Islet of Langerhans (tissue), 1 donor: ENCODE measurements around the gene GALNT11.
"Not testable (repeated sequence)": the region's sequence is repeated elsewhere in the genome, so short reads cannot be mapped to it uniquely, and the experiment has no call there.

Experiments
- FAIRE-seq: peaks from one replicate; lab custom pipeline; 2011; peaks lifted over from hg19 to GRCh38; lab: Jason Lieb, UNC

GALNT11 gene

GRCh38 chr7:152025077-152025936 lies at the start of gene GALNT11:
TSS of gene GALNT11 (plus strand) at chr7:152025674. CDS start at chr7:152094228, 68,554 bp downstream.
- no peak for FAIRE-seq

GRCh38 chr7:151978616-151979015 lies 46.9 kb upstream of the GALNT11 start:
- no peak for FAIRE-seq

DNA sequence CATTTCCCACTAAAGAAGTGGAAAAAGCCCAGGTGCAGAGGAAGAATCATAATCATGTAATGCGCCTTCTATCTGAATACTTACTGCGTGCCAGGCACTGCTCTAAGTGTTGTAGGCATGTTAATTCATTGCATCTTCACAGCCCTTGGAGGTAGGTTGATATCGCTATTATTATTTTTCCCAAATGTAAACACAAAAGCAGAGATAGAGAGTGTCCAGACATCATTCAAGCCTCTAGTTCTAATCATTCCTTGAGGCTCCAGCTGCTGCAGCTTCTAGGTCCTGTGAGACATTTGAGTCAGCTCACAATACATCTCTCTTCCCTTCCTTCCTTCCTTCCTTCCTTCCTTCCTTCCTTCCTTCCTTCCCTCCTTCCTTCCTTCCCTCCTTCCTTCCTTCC lies 44.3 kb upstream of the GALNT11 start:
- FAIRE-seq, result no peak

DNA sequence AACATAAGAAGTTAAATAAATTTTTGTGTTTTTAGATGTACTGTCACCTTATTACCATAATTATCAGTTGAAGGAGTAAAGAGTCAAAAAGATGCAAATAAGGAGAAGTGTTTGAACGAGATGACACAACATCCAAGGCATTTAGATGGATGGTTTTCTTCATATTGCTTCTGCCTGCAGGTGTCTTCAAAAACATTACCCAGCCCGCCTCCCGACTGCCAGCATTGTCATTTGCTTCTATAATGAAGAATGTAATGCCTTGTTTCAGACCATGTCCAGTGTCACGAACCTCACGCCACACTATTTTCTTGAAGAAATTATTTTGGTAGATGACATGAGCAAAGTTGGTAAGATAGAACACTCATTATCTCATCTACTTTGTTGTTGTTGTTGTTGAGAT lies 42.7 kb upstream of the GALNT11 start:
- FAIRE-seq, result no peak

DNA sequence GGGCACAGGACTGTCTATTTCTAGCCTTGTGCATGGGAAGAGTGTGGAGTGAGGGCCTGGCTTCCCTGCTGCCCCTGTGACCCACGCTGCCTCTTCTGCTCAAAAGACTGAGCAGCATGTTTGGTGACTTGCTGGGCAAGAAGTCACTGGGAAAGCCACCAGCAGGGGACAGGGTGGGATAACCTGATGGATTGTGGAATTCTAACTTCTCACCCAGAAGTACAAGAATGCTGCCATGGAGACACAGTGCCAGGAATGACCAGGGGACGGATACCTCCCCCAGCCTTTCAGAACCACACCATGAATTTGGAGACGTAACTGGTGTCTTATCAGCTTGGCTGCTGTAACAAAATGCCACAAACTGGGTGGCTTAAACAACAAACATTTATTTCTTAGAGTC lies 40.9 kb upstream of the GALNT11 start:
- FAIRE-seq, result no peak

GRCh38 chr7:151987748-151988529 lies 37.5 kb upstream of the GALNT11 start:
- no peak for FAIRE-seq

GRCh38 chr7:151992375-151992774 lies 33.1 kb upstream of the GALNT11 start:
- no peak for FAIRE-seq

DNA sequence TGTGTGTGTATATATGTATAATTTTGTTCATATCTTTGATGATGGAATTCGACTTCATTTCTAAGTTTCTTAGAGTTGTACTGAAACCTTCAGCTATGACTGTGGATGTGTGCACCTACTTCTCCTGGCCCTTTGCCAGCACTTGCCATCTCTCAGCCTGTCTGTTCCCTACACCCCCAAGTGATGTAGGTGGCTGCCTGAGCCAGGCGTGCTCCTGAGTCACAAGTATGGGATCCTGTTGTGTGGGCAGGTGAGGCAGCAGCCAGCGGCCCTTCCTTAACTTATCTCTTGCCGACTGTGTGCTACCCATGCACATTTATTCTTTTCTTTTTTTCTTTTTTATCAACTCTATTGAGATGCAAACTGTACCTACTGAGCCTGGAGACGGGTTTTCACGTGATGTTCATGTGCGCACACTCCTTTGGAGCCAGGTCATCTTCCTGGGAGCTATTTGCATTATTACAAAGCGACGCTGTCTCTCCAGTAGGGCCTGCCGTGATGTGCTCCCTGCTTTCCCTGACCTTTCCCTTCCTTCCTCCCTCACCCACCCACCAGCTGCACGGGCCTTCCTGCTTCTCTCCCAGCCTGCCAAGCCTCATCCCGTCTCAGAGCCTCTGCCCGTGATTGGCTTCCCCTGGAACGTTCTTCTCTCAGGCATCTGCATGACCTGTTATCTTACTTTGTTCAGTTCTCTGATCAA lies 31.3 kb upstream of the GALNT11 start:
- no peak for FAIRE-seq

GRCh38 chr7:151999424-152000090 lies 25.9 kb upstream of the GALNT11 start:
- no peak for FAIRE-seq

DNA sequence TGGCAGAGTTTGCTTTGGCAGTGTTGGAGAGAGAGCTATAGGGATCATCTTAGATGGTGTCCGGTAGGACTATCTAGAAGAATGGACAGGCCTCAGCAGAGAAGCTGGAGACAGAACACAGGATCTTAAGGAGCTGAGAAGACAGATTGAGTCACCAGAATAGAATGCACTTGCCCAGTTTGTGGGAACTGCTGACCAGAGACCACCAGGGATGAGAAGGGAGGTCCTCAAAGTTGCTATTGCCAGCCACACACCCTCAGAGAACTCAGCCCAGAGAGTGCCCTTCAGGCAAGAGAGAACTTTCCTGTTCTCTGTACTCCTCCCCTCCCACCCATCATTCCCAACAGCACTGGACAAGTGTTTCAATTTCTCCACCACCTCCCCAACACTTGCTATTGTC lies 25.3 kb upstream of the GALNT11 start:
- FAIRE-seq, result no peak

GRCh38 chr7:152006336-152006735 lies 19.1 kb upstream of the GALNT11 start:
- no peak for FAIRE-seq

DNA sequence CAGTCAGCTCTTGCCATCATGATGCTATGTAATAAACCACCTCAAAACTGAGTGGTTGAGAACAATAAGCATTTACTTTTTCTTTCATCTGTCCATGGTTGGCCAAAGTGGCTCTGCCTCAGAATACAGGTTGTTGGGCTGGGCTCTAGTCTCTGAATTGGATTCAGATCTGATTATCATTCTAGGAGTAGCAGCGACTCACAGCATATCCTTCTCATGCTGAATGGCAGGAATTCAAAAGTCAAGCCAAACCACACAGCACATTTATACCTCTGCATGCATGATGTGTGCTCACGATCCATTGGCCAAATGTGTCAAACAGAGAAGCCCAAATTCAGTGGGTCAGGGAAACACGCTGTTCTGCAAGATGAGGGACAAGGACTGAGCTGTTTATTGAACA lies 13.6 kb upstream of the GALNT11 start:
- FAIRE-seq, result no peak

DNA sequence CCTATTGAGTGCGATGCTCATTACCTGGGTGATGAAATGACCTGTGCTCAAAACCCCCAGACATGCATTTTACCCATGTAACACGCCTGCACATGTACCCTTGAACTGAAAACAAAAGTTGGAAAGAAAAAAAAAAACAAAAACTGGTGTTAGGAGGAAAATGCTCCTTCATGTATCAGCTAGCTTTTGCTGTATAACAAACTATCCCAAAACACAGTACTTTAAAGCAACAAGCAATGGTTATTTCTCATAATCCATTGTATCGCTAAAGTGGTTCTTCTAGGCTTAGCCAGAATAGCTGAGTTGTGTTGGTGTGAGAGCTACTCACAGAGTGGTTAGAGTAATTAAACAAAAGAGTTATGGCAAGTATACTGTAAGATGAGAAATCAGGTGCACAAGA lies 12.2 kb upstream of the GALNT11 start:
- FAIRE-seq, result no peak

GRCh38 chr7:152013974-152014373 lies 11.5 kb upstream of the GALNT11 start:
- FAIRE-seq, result no peak

DNA sequence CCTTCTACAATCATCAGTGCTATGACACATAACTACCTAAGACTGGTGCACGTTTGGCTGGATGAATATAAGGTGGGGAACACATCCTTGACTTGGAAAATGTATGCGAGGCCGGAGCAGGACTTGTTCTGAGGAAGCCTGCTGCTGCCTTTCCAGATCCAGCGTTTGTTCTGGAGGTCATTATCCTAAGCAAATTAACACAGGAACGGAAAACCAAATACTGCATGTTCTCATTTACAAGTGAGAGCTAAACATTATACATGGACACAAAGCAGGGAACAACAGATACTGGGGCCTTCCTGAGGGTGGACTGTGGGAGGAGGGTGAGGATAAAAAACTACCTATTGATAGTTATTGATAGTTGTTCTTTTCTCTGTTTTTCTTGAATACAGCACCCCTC lies 10.8 kb upstream of the GALNT11 start:
- no peak for FAIRE-seq

- FAIRE-seq, result no peak
Observed at GRCh38 chr7:152015600-152015999, 9.9 kb upstream of the GALNT11 start.

DNA sequence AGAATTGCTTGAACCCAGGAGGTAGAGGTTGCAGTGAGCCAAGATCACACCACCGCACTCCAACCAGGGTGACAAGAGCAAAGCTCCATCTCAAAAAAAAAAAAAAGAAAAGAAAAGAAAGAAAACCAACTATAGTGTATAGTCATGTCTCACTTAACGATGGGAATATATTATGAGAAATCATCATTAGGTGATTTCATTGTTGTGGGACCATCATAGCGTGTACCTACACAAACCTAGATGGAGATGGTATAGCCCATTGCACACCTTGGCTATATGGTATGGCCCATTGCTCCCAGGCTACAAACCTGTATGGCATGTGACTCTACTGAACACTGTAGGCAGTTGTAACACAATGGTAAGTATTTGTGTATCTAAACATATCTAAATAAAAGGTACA lies 8.5 kb upstream of the GALNT11 start:
- no peak for FAIRE-seq

GRCh38 chr7:152017683-152018082 lies 7.8 kb upstream of the GALNT11 start:
- not testable (repeated sequence) for FAIRE-seq

DNA sequence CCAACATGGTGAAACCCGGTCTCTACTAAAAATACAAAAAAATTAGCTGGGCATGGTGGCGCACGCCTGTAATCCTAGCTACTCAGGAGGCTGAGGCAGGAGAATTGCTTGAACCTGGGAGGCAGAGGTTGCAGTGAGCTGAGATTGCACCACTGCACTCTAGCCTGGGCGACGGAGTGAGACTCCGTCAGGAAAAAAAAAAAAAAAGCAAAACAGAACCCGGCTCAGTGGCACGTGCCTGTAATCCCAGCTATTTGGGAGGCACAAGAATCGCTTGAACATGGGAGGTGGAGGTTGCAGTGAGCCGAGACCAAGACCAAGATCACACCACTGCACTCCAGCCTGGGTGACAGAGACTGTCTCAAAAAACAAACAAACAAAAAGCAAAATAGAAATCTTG lies 3.7 kb upstream of the GALNT11 start:
- FAIRE-seq, result not testable (repeated sequence)

- no peak for FAIRE-seq
Observed at GRCh38 chr7:152025937-152026890, 740 bp downstream of the GALNT11 start.
